Amniotic epithelial cell (primary cell): Measurements from ENCODE around the gene FNDC3B.
A peak's percentile ranks its signal among the peaks of the same experiment; 100 is the strongest.

Experiments used
- DNase-seq: peaks from one replicate; pipeline ENCODE4 v3.0.0-alpha.2; 2010; ENCODE audit warnings: low read depth

FNDC3B gene

GRCh38 chr3:172286548-172287148 is 247.3 kb downstream of the FNDC3B start:
- no peak for DNase-seq

GRCh38 chr3:172287937-172288477 is 248.6 kb downstream of the FNDC3B start:
- no peak for DNase-seq

GRCh38 chr3:172288651-172289050 is 249.3 kb downstream of the FNDC3B start:
- DNase-seq = no peak

GRCh38 chr3:172289583-172289982 is 250.2 kb downstream of the FNDC3B start:
- DNase-seq = no peak

GRCh38 chr3:172290457-172290856 is 251.1 kb downstream of the FNDC3B start:
- no peak for DNase-seq

- no peak for DNase-seq
These were observed 252.3 kb downstream of the FNDC3B start for GRCh38 chr3:172291650-172292049.

GRCh38 chr3:172292422-172292821 is 253.0 kb downstream of the FNDC3B start:
- DNase-seq = no peak

GRCh38 chr3:172293093-172293492 is 253.7 kb downstream of the FNDC3B start:
- no peak for DNase-seq

GRCh38 chr3:172294223-172294806 is 254.9 kb downstream of the FNDC3B start:
- DNase-seq = no peak

GRCh38 chr3:172296248-172296974 is 257.0 kb downstream of the FNDC3B start:
- no peak for DNase-seq

GRCh38 chr3:172296975-172297332 is 257.6 kb downstream of the FNDC3B start:
- DNase-seq = no peak

GRCh38 chr3:172298247-172298646 is 258.9 kb downstream of the FNDC3B start:
- no peak for DNase-seq

- no peak for DNase-seq
These were observed 260.8 kb downstream of the FNDC3B start for GRCh38 chr3:172300187-172300586.

GRCh38 chr3:172300862-172301261 is 261.5 kb downstream of the FNDC3B start:
- DNase-seq = no peak

- no peak for DNase-seq
These were observed 262.8 kb downstream of the FNDC3B start for GRCh38 chr3:172302203-172302602.

- no peak for DNase-seq
These were observed 263.8 kb downstream of the FNDC3B start for GRCh38 chr3:172303181-172303580.

- DNase-seq = no peak
These were observed 264.7 kb downstream of the FNDC3B start for GRCh38 chr3:172303941-172304558.

- DNase-seq = peak; percentile 88
These were observed 266.2 kb downstream of the FNDC3B start for GRCh38 chr3:172305552-172305951.

GRCh38 chr3:172305974-172306373 is 266.6 kb downstream of the FNDC3B start:
- DNase-seq = no peak

GRCh38 chr3:172307141-172307560 is 267.8 kb downstream of the FNDC3B start:
- DNase-seq = peak; percentile 89

GRCh38 chr3:172309059-172309458 is 269.7 kb downstream of the FNDC3B start:
- no peak for DNase-seq

GRCh38 chr3:172309741-172310427 is 270.5 kb downstream of the FNDC3B start:
- DNase-seq = no peak
